GM19351 (cell line): ENCODE data around the gene PLEKHM1.

Experiments
- ATAC-seq: cut with Tn5 transposase; IDR thresholded peaks from one replicate; pipeline ENCODE4 v1.9.1; 2021; ENCODE audit warnings: mild to moderate bottlenecking, moderate library complexity; ENCODE audit not compliant: unreplicated experiment

PLEKHM1 gene

DNA sequence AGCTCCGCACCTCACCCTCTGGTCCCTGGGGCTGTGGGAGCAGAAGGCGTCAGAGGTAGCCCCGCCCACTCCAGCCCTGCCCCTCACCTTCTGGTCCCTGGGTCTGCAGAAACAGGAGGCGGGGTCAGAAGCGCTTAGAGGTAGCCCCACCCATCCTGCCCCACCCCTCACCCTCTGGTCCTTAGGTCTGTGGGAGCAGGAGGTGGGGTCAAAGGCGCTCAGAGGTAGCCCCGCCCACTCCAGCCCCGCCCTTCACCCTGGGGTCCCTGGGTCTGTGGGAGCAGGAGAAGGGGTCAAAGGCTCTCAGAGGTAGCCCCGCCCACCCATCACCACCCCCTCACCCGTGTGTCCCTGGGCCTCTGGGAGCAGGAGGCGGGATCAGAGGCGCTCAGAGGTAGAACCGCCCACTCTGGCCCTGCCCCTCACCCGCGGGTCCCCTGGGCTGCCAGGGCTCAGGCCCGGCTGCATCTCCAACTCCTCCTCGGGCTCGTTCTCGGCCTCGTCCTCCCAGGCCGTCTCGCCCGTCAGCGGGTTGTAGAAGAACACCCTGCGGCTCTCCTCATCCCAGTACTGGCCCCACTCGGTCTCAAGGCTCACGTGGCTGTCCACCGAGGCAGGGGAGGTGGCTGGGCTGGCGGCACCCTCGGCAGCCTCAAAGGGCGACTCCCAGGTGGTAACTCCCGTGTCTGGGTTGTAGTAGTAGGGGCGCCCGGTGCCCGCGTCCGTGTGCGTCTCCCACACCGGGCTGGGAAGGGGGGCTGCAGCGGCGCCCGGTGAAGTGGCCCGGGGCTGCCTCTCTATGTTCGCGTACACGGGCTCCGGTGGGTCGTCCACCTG, 85.1 kb downstream of the PLEKHM1 start:
- ATAC-seq, result no peak

DNA sequence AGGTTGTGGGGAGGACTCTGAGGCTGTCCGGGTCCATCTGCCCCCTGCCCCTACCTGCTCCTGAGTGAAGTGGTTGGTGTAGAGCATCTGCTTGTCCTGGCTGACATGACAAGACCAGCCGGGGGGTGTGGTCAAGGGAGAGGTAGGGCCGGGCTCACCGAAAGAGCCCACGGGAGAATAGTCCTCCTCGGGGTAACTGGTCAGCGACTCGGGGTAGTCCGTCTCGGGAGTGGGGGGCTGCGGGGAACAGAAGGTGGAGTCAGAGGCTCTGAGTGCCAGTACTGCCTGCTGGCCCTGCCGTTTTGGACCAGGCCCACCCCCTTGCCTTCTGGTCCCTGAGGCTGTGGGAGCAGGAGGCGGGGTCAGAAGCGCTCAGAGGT, 85.7 kb downstream of the PLEKHM1 start:
- ATAC-seq, result no peak

DNA sequence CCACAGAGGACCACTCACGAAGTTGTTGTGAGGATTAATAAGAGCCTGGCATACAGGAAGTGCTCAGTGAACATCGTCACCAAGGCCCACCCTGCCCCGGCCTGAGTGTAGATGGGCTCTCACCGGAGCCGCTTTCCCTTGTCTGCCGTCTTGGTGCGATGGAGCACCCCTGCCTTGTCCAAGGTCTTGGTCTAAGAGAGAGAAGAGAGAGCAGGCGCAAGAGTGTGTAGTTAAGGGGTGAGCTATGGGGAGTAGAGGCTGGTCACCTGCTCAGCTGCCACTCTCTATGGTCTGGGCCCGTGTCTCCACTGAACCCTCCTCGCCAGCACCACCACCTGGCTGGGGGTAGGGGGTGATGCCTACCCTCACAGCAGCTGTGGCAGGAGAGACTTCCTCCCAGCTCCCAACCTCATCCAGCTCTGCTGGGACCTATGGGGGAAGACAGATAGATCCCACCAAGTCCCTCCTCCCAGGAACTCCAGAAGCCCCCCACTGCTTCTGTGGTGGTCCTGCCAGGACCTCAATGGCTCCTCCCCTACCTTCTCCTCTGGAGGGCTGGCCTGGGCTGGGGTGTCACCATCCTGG, 86.5 kb downstream of the PLEKHM1 start:
- no peak for ATAC-seq

DNA sequence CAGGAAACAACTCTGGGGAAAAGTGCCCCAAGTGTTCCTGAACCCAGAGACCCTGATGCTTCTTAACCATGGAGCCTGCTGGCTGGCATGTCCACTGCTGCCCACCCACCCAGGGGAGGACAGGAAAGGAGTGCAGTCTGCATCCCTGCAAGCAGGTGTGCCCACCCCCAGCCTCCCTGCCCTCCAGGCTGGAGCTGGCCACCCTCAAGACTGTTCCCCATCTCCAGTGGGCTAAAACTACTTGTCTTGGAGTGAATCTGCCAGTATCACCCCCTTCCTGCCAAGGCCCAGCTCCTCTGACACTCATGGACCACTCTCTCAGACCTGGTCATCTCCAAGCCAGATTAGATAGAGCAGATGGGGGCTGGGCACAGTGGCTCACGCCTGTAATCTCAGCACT, 87.6 kb downstream of the PLEKHM1 start:
- ATAC-seq, result no peak

DNA sequence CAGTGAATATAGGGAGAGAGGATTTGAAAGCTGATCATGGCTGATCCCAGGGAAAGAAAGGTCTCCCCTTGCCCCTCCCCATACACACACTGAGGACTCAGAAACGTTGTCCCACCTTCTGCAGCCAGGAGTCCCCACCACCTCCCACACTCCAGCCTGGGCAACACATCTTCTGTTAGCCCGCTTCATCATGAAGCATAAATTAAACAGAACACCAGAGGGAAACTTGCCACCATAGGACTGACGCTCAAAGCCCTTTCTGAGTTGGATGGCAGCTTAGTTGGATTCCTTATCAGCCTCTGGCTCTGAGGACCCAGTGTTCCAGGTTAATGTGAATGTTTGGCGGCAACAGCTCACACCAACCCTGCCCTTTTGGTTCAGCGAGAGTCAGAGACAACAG, 91.7 kb downstream of the PLEKHM1 start:
- no peak for ATAC-seq

DNA sequence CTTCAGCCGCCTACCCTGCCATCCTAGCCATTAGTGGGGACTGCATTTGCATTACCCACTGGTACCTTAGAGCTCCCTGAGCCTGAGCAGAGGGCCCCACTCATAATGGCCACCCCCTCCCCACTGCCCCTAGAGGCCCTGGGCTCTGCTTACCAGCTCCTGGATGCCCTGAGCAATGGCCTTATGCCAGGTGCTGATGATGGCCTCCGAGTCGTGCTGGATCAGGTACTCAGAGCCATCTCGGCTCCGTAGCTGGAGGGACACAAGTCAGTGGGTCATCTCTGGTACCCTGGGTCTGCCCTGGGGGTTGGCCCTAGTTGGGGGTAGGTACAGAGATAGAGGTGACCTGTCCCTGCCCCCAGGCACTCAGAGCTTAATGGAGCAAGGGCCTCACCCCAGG, 92.7 kb downstream of the PLEKHM1 start:
- no peak for ATAC-seq

DNA sequence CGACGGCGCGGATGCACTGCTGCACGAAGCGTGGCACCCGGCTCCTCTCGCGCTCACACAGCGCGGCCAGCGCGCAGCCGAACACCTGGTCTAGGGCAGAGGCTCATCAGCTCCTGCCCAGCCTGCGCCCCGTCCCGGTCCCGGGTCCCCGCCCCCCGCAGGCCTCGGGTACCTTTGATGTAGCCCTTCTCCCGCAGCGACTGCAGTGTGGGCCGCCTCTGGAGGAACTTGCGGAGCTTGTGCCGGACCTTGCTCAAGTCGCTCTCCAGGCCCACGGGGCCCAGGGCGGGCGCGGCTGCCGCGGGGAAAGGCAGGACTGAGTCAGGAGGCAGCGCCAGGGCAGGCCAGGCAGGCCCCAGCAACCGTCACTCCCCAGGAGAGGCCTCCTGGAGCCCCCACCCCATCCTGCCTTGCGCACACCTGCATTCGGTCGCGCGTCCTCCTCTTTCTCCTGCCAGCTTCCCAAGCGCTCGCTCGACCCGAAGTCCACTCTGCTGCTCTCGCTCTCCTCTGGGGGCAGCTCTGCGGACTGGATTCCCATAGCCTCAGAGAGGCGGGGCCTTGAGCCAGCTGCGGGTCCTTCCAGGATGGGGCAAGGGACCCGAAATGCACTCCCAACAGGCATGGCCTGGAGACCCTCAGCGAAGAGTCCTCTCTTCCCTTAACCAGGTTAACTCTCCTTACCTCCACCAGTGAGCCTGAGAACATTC, 93.9 kb downstream of the PLEKHM1 start:
- no peak for ATAC-seq

DNA sequence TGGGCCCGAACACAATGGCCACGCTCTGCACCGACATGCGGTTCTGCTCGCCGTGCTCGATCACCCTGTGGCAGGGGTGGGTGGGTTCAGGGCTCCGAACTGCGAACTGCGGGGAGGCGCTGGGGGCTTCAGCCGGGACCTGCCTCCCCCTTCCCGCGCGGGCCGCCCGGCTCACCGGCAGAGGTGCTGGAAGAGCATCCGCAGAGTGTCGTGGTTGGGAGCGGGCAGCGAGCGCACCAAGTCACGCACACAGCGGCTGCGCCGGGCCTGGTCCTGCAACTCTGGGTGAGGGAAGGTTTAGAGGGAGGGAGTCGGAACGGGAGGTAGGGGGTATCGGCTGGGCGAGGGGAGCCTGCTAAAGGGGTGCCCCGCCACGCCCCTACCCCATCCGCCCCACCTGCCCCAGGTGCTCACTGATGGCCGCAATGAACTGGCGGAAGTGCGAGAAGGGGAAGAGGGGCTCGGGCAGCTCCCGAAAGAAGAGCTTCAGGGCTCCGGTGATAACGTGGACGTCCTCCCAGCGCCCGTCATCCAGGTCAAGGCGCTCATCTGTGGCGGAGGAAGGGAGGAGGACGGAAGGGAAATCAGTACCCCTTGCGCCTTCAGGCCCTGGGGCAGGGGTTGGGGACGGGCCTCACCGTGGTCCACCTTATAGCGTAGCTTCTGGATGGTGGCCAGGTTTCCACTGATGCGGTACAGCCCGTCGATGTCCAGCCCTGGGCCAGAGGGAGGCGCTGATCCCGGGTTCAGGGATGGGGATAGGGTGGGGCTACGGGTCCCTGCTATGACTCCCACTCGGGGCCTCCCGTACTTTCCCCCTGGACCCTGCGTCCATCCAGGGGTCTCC, 94.7 kb downstream of the PLEKHM1 start:
- ATAC-seq, result no peak

DNA sequence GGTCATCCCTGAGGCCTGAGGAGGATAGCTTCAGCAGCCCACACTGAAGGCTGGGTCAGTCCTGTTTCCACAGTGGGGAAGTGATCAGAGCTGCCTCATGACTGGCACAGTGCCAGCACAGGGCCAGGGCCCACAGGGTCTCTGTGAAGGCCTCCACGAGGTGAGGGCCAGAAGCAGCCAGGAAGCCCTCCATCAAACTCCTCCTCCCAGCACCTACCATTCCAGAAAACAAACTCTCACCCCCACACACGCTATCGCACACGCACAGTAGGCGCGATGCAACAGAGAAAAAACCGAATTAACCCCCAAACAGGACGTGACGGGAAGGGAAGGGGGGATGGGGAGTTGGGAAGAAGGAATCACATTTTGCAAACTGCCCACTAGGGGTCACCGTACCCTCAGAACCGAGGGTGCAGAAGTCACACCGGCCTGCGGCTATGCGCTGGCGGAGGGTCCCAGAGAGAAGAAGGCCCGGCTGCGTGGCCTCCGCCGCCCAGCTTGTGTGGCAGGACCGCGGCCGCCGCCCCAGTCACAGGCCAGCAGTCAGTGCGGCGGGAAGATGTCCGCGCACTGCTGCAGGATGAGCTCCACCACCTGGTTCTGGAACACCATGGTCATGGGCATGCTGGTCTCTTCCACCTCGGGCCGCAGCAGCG, 95.5 kb downstream of the PLEKHM1 start:
- ATAC-seq, result no peak

DNA sequence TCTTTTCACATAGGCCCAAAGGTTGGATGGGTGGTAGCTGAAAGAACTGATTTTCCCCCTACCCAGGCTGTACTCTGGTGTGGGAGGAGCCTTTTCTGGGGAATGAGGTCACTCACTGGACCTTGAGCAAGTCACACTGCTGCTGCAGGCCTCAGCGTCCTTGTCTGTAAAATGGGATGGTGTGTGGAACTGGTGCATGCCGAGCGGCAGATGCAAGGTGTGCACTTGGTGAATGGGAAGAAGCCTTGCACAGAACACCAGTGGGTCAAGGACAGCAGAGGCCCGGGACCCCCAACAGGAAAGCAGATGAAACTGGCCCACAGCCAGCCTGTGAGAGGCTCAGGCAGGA, 96.0 kb downstream of the PLEKHM1 start:
- no peak for ATAC-seq

DNA sequence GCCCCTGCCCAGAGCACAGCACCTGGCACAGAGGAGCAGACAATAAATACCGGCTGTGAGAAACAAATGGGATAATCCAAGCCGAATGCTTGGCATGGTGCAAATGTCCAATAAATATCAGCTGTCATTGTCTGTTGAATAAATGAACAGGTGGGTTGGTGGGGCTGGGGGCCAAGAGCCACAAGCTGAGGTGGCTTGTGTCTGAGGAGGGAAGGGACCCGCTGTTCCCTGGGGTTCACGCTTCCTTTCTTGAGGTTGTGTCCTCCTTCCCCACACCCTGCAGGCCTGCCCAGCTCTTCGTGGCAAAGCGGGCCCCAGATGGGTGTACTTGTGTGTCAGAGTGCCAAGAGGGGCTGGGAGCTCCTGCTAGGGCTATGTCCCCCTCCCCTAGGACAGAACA, 96.4 kb downstream of the PLEKHM1 start:
- ATAC-seq, result no peak

DNA sequence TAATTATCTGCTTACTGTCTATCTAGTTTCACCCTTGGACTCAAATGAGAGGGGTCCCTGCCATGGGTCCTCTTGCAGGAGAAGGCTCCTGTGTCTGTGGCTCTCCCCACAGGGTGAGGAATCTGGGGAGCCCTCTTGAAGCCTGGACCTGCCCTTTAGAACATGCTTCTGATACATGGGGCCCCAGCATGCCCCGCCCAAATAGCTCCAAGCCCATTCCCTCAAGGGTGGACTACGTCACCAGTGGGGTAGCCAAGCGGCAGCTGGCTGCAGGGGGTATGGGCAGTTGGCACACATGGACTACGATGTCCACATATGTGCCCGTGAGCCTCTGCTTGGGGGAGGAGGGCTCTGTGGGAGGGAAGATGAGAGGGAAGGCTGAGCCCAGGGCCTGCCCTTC, 97.1 kb downstream of the PLEKHM1 start:
- no peak for ATAC-seq

DNA sequence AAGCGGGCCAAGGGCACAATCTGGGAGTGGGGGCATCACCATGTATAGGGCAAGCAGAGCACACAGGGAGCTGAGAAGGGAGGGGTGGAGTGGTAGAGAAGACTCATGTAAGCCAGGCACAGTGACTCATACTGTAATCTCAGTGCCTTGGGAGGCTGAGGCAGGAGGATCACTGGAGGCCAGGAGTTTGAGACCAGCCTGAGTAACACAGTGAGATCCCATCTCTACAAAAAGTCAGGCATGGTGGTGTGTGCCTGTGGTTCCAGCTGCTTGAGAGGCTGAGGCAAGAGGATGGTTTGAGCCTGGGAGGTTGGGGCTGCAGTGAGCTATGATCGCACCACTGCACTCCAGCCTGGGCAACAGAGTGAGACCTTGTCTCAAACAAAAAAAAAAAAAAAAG, 98.6 kb downstream of the PLEKHM1 start:
- no peak for ATAC-seq

DNA sequence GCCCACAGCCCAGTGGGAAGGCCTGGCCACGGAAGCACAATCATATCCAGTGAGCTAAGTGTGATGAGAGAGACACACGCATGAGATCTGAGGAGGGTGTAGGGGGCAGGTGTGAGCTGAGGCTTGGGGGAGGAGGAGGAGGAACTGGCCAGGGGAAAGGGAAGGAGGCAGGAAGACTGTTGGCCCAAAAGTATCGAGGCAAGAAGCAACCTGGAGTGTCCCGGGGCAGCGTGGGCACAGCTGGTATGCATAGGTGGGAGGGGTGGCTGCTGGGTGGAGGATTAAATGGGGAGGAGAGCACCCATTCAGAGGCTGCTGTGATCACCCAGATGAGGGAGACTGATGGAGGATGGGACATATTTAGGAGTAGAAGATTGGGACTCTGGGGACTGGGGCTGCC, 99.2 kb downstream of the PLEKHM1 start:
- no peak for ATAC-seq

DNA sequence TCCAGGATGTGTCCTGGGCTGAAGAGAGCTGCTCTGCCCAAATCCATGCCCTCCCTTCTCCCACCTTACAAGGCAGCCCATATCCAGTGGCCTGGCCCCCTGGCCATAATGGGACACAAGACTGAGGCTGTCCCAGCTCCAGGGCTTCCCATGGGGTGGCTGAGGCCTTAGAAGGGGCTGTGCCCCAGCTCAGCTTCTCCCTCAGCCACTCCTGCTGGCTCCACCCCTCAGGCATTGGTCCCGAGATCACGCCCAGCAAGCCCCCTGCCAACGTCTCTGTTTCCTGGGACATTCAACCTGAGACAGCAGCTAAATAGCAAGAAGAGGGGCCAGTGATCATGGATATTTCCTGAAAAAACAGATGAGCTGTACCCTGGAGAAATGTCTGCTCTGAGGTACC, 101.2 kb downstream of the PLEKHM1 start:
- no peak for ATAC-seq

DNA sequence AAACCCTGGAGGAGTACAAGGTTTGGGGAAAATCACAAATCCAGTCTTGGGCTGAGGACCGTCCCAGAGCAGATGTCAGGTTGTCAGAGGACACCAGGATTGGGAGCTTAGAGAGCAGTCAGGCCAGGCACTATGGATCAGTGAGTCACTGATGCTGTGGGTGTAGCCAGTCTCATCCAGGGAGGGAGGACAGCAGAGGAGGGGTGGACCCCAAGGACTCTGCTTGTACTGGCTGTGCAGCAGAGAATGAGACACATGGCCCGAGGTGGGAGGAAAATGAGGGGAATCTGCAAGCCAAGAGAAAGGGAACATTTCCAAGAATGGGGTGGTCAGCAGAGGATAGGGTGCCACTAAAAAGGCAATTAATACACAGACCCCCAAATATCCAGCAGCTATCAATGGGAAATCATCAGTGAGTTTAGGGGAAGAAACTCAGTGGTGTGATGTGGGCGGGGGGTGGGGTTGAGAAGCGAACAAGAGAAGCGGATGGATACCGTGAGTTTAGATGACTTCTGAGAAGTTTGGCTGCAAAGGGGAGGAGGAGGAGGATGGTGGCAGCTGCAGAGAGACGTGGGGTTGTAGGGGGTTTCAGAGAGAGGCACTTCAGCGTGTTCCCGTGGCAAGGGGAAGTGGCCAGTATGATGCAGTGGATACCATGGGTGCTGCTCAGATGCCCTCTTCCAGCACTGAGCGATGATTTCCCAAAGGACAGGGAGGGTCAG, 101.8 kb downstream of the PLEKHM1 start:
- no peak for ATAC-seq

DNA sequence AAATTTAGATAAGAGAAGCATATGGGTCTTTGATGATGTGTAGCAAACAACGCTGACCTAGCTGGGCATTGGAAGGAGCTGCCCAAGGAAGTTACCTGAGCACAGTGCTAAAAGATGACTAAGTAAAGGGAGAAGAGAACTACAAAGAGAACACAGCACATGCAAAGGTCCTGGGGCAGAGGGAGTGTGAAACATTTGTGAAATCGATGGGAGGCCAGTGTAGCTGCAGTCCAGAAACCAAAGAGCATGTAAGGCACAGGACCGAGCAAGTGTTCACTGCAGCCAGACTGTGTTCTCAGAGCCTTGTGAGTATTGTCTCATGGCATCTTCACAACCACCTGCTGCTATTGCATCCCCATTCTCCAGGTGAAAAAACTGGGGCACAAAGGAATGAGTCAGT, 102.8 kb downstream of the PLEKHM1 start:
- ATAC-seq, result no peak

DNA sequence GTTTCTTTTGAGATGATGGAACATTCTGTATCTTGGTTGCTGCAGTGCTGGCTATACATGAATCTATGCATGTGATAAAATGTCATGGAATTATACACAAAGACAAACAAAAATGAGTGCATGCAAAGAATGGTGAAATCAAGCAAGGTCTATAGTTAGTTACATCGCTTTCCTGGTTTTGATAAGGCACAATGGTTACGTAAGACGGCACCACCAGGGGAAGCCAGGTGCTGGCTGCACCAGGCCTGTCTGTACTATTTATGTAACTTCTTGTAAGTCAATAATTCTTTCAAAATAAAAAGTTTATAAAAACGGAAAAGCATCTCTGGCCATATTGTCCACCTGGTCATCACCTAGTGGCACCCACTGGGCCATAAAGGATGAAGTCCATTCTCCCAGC, 104.3 kb downstream of the PLEKHM1 start:
- no peak for ATAC-seq
